ENCODE measurements around the gene PRR29. TPM values are rescaled to one million over a fixed set of nuclear protein-coding genes. Genes with fewer than 3 reads are reported as not detected.

PRR29 gene
- total and polyA plus RNA-seq, 2 donors (not counting 1 experiment from before 2014, with no cell fraction given), result 0.03 TPM; not detected in 1

DNA sequence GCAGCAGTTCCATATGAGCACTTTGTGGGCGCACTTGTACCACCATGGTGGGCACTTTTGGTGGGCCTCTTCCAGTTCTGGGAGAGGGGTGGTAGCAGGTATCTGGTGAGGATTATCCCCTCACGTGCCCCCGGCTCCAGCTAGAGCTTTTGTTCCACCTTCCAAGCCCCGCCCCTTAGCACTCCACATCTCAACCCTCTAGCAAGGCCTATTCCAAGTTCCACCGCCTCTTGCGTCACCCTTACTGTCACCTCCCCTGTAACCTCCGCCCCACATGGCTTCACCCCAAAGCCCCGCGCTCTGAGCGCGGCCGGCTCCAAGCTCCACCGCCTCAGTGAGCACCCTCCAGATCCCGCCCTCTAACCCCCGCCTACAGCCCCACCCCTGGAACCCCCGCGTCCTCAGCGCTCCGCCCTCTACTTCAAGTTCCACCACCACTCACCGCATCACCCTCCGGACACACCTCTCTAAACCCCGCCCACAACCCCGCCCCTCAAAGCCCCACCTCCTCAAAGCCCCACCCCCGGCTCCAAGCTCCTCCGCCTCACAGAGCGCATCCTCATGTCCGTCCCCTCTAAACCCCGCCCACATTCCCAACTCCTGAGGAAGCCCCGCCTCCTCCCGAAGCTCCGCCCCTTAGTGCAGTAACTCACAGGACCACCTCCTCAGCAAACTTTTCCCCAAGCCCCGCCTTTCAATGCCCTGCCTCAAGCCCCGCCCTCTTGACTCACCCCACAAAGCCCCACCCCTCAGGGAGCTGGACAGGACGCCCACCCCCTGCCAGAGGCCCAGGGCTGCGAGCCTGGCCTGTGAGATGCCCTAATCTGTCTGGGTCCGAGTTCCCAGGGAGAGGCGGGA, 36.6 kb upstream of the PRR29 start:
- Histone ChIP-seq H3K27ac (ENCODE audit: low read length in 2 of 2) (no peak overlapping the region), H3K4me3 (ENCODE audit: control extremely low read depth in 1 of 5, extremely low read depth in 1 of 5, insufficient read depth in 1 of 5, low read depth in 2 of 5, low read length in 4 of 5) (peak overlapping the region in 1 of 5 experiments; percentile 1), H3K36me3 (replicated peaks in 1 of 2; ENCODE audit: control extremely low read depth in 1 of 2, control insufficient read depth in 1 of 2, extremely low read depth in 1 of 2, insufficient read depth in 2 of 2, low read length in 1 of 2) (no peaks in the 10 kb centered on the region), H3K4me1 (ENCODE audit: control insufficient read depth in 2 of 2, insufficient read depth in 2 of 2, low read length in 2 of 2) (peaks cover 9 to 18% of the 10 kb centered on the region in 2 donors), H4K20me1 (ENCODE audit: control insufficient read depth, insufficient read depth, low read length, poor library complexity, severe bottlenecking) (no peaks in the 10 kb centered on the region), H3K27me3 (replicated peaks in 1 of 4; ENCODE audit: control extremely low read depth in 1 of 4, control insufficient read depth in 3 of 4, insufficient read depth in 4 of 4, low read length in 3 of 4) (no peaks in the 10 kb centered on the region), H3K4me2 (replicated peaks; ENCODE audit: low read depth, low read length, poor library complexity, severe bottlenecking) (peak overlapping the region; percentile 69), H3K9ac (ENCODE audit: low read length) (no peak overlapping the region), H3K9me3 (ENCODE audit: control extremely low read depth in 1 of 3, control insufficient read depth in 2 of 3, insufficient read depth in 1 of 3, low read length in 2 of 3) (no peaks in the 10 kb centered on the region), H2AFZ (ENCODE audit: insufficient read depth, low read depth, low read length, poor library complexity, severe bottlenecking) (peak overlapping the region; percentile 51), H3K79me2 (ENCODE audit: control insufficient read depth, insufficient read depth, low read length) (no peaks in the 10 kb centered on the region)
- ATAC-seq (ENCODE audit: low read depth) (peak; percentile 85), DNase-seq (peak; percentile 74)
- Mint-ChIP-seq H3K4me1 (peaks cover 16% of the 10 kb centered on the region), H3K4me3 (peak overlapping the region; percentile 70), H3K9me3 (ENCODE audit: insufficient read depth) (no peaks in the 10 kb centered on the region), H3K27me3 (no peaks in the 10 kb centered on the region), H3K27ac (no peak overlapping the region)
- TF ChIP-seq, protein P1, sequence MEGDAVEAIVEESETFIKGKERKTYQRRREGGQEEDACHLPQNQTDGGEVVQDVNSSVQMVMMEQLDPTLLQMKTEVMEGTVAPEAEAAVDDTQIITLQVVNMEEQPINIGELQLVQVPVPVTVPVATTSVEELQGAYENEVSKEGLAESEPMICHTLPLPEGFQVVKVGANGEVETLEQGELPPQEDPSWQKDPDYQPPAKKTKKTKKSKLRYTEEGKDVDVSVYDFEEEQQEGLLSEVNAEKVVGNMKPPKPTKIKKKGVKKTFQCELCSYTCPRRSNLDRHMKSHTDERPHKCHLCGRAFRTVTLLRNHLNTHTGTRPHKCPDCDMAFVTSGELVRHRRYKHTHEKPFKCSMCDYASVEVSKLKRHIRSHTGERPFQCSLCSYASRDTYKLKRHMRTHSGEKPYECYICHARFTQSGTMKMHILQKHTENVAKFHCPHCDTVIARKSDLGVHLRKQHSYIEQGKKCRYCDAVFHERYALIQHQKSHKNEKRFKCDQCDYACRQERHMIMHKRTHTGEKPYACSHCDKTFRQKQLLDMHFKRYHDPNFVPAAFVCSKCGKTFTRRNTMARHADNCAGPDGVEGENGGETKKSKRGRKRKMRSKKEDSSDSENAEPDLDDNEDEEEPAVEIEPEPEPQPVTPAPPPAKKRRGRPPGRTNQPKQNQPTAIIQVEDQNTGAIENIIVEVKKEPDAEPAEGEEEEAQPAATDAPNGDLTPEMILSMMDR (IDR thresholded peaks at IDR 0.05), result no peak
- no peak for TF ChIP-seq EZH2 (IDR thresholded peaks at IDR 0.05; ENCODE audit: borderline replicate concordance, insufficient read depth, low read depth, low read length, poor library complexity, severe bottlenecking)
- ChIA-PET CTCF (interaction anchor here (1.0 to 14.6 kb wide), 5 partner anchors 11 to 172 kb away, joined by 3 to 504 read pairs (median 5); partner anchors contain the start of genes CSHL1, GH1 and ICAM2), POLR2A (interaction anchor here (0.5 to 0.8 kb wide), 3 partner anchors 34 to 439 kb away, joined by 3 to 15 read pairs (median 3); no protein-coding TSS in a partner anchor)
- intact Hi-C loops (cut with micrococcal nuclease), result no loop called here
- WGBS (ENCODE audit: insufficient coverage), result 44% methylated on average over 28 of the region's 37 CpGs

GRCh38 chr17:63962298-63962744, 35.8 kb upstream of the PRR29 start:
- DNase-seq (no peak), ATAC-seq (ENCODE audit: low read depth) (no peak)
- TF ChIP-seq EZH2 (IDR thresholded peaks at IDR 0.05; ENCODE audit: borderline replicate concordance, insufficient read depth, low read depth, low read length, poor library complexity, severe bottlenecking), result no peak
- TF ChIP-seq, protein P1 (IDR thresholded peaks at IDR 0.05), result no peak
- Mint-ChIP-seq H3K4me1 (peaks cover 20% of the 10 kb centered on the region), H3K27ac (peak overlapping the region; percentile 46), H3K4me3 (peak overlapping the region; percentile 41), H3K9me3 (ENCODE audit: insufficient read depth) (no peaks in the 10 kb centered on the region), H3K27me3 (no peaks in the 10 kb centered on the region)
- Histone ChIP-seq H3K4me2 (replicated peaks; ENCODE audit: low read depth, low read length, poor library complexity, severe bottlenecking) (no peak overlapping the region), H3K27me3 (replicated peaks in 1 of 4; ENCODE audit: control extremely low read depth in 1 of 4, control insufficient read depth in 3 of 4, insufficient read depth in 4 of 4, low read length in 3 of 4) (no peaks in the 10 kb centered on the region), H3K36me3 (replicated peaks in 1 of 2; ENCODE audit: control extremely low read depth in 1 of 2, control insufficient read depth in 1 of 2, extremely low read depth in 1 of 2, insufficient read depth in 2 of 2, low read length in 1 of 2) (no peaks in the 10 kb centered on the region), H3K9me3 (ENCODE audit: control extremely low read depth in 1 of 3, control insufficient read depth in 2 of 3, insufficient read depth in 1 of 3, low read length in 2 of 3) (no peaks in the 10 kb centered on the region), H4K20me1 (ENCODE audit: control insufficient read depth, insufficient read depth, low read length, poor library complexity, severe bottlenecking) (no peaks in the 10 kb centered on the region), H3K4me1 (ENCODE audit: control insufficient read depth in 2 of 2, insufficient read depth in 2 of 2, low read length in 2 of 2) (peaks cover 13 to 23% of the 10 kb centered on the region in 2 donors), H3K9ac (ENCODE audit: low read length) (no peak overlapping the region), H3K79me2 (ENCODE audit: control insufficient read depth, insufficient read depth, low read length) (no peaks in the 10 kb centered on the region), H3K4me3 (ENCODE audit: control extremely low read depth in 1 of 5, extremely low read depth in 1 of 5, insufficient read depth in 1 of 5, low read depth in 2 of 5, low read length in 4 of 5) (no peak overlapping the region), H3K27ac (ENCODE audit: low read length in 2 of 2) (no peak overlapping the region), H2AFZ (ENCODE audit: insufficient read depth, low read depth, low read length, poor library complexity, severe bottlenecking) (no peak overlapping the region)
- ChIA-PET POLR2A (interaction anchor here (0.8 kb wide), 1 partner anchor 438 kb away, joined by 3 read pairs; no protein-coding TSS in a partner anchor), CTCF (interaction anchor here (2.2 to 14.6 kb wide), 3 partner anchors 11 to 62 kb away, joined by 5 to 504 read pairs (median 214); partner anchors contain the start of genes CSHL1, GH1 and ICAM2)
- WGBS (ENCODE audit: insufficient coverage), result 94% methylated on average over 5 of the region's 10 CpGs
- intact Hi-C loops (cut with micrococcal nuclease), result no loop called here
